Right renal cortex interstitium (tissue), 3 donors: ENCODE measurements around the gene EFEMP2. TPM values are rescaled to one million over a fixed set of nuclear protein-coding genes. Genes with fewer than 3 reads are reported as not detected.
A peak's percentile ranks its signal among the peaks of the same experiment; 100 is the strongest.
"Not testable (repeated sequence)": the region's sequence is repeated elsewhere in the genome, so short reads cannot be mapped to it uniquely, and the experiment has no call there.

Experiments
- DNase-seq, 3 donors: peaks; one replicate each; pipeline ENCODE4 v3.0.0-alpha.2; 2013; ENCODE audit warnings: low read depth in 3 of 3, low spot score in 2 of 3
- polyA plus RNA-seq, 3 donors: library from polyadenylated mRNA; unstranded; fragments of 120-200 nt; gene quantifications; one replicate each; pipeline ENCODE4 v1.2.1, GENCODE V29; 2013; ENCODE audit not compliant: insufficient read length in 3 of 3

EFEMP2 gene
- polyA plus RNA-seq, 3 donors, result 95.8 to 98.0 (median 96.3) TPM

GRCh38 chr11:65833297-65834030 is 39.1 kb downstream of the EFEMP2 start, which contains the start of gene SNX32:
Gene SNX32, plus strand, starts transcription at chr11:65833963. Its CDS starts 103 bp downstream, at chr11:65834066.
- DNase-seq, result peak; percentile 86 to 89 (median 87)

- DNase-seq, result not testable (repeated sequence)
Observed at GRCh38 chr11:65832231-65832630, 40.4 kb downstream of the EFEMP2 start.

GRCh38 chr11:65829459-65829858 is 43.1 kb downstream of the EFEMP2 start:
- no peak for DNase-seq

- DNase-seq, result no peak
Observed at GRCh38 chr11:65826984-65827735, 45.4 kb downstream of the EFEMP2 start.

- DNase-seq, result no peak
Observed at GRCh38 chr11:65822776-65823528, 49.6 kb downstream of the EFEMP2 start.

- DNase-seq, result no peak
Observed at GRCh38 chr11:65821107-65821506, 51.5 kb downstream of the EFEMP2 start.

- peak; percentile 60 to 84 (median 75) for DNase-seq
Observed at GRCh38 chr11:65817835-65818680, 54.5 kb downstream of the EFEMP2 start.

GRCh38 chr11:65817312-65817834 is 55.2 kb downstream of the EFEMP2 start:
- peak in 1 of 3 donors; percentile 41 for DNase-seq

GRCh38 chr11:65816696-65817095 is 55.9 kb downstream of the EFEMP2 start:
- no peak for DNase-seq

Other genes with a start within 250 kb of the EFEMP2 start
- 10 to 100 TPM; 22.5 to 30.5 (median 24.7) TPM for gene SIPA1, start 234.7 kb downstream of the EFEMP2 start, polyA plus RNA-seq
- 10 to 100 TPM; 42.6 to 47.1 (median 44.2) TPM for gene RELA, start 209.9 kb downstream of the EFEMP2 start, polyA plus RNA-seq
- 10 to 100 TPM; 64.9 to 72.9 (median 69.0) TPM for gene KAT5, start 160.5 kb downstream of the EFEMP2 start, polyA plus RNA-seq
- 10 to 100 TPM; 28.3 to 39.1 (median 35.1) TPM for gene RNASEH2C, start 152.0 kb downstream of the EFEMP2 start, polyA plus RNA-seq
- gene AP5B1, start 91.8 kb downstream of the EFEMP2 start, polyA plus RNA-seq, result 1 to 10 TPM; 5.3 to 6.3 (median 5.5) TPM
- 10 to 100 TPM in 2 of 3 donors, 1 to 10 TPM in 1; 9.3 to 12.8 (median 12.6) TPM for gene OVOL1, start 85.7 kb downstream of the EFEMP2 start, polyA plus RNA-seq
- 1 to 10 TPM; 1.3 to 2.7 (median 1.6) TPM for gene SNX32, start 38.8 kb downstream of the EFEMP2 start, polyA plus RNA-seq
- 100 to 1,000 TPM; 744 to 846 (median 760) TPM for gene CFL1, start 14.6 kb downstream of the EFEMP2 start, polyA plus RNA-seq
- 10 to 100 TPM; 43.5 to 50.8 (median 48.1) TPM for gene MUS81, start 12.4 kb downstream of the EFEMP2 start, polyA plus RNA-seq
- gene CTSW, start 7.0 kb upstream of the EFEMP2 start, polyA plus RNA-seq, result 1 to 10 TPM; 1.0 to 1.2 (median 1.2) TPM
- 10 to 100 TPM; 90.0 to 97.3 (median 94.2) TPM for gene FIBP, start 15.7 kb upstream of the EFEMP2 start, polyA plus RNA-seq
- 1 to 10 TPM; 6.7 to 8.3 (median 8.0) TPM for gene CCDC85B, start 17.9 kb upstream of the EFEMP2 start, polyA plus RNA-seq
- under 1 TPM in 1 of 3 donors, not detected in 2; 0.11 TPM for gene FOSL1, start 27.6 kb upstream of the EFEMP2 start, polyA plus RNA-seq
- 10 to 100 TPM; 33.8 to 38.1 (median 36.0) TPM for gene C11orf68, start 46.3 kb upstream of the EFEMP2 start, polyA plus RNA-seq
- gene DRAP1, start 46.6 kb upstream of the EFEMP2 start, polyA plus RNA-seq, result 10 to 100 TPM; 65.8 to 84.6 (median 75.8) TPM
- not detected for gene TSGA10IP, start 72.7 kb upstream of the EFEMP2 start, polyA plus RNA-seq
- 10 to 100 TPM; 42.9 to 43.7 (median 43.2) TPM for gene SART1, start 88.9 kb upstream of the EFEMP2 start, polyA plus RNA-seq
- gene EIF1AD, start 129.4 kb upstream of the EFEMP2 start, polyA plus RNA-seq, result 10 to 100 TPM; 25.8 to 31.3 (median 29.9) TPM
- gene BANF1, start 129.7 kb upstream of the EFEMP2 start, polyA plus RNA-seq, result 100 to 1,000 TPM; 263 to 275 (median 271) TPM
- not detected for gene CST6, start 139.2 kb upstream of the EFEMP2 start, polyA plus RNA-seq
- not detected for gene CATSPER1, start 153.7 kb upstream of the EFEMP2 start, polyA plus RNA-seq
- 1 to 10 TPM; 4.0 to 4.6 (median 4.0) TPM for gene GAL3ST3, start 176.4 kb upstream of the EFEMP2 start, polyA plus RNA-seq
- 100 to 1,000 TPM; 255 to 281 (median 256) TPM for gene SF3B2, start 179.6 kb upstream of the EFEMP2 start, polyA plus RNA-seq
- gene PACS1, start 197.5 kb upstream of the EFEMP2 start, polyA plus RNA-seq, result 10 to 100 TPM; 44.0 to 50.8 (median 45.6) TPM